Cardiac muscle cell (in vitro differentiated cells and primary cell): ENCODE data around the gene PDXP. TPM values are rescaled to one million over a fixed set of nuclear protein-coding genes. Genes with fewer than 3 reads are reported as not detected.
"Not testable (repeated sequence)": the region's sequence is repeated elsewhere in the genome, so short reads cannot be mapped to it uniquely, and the experiment has no call there.

Experiments
- DNase-seq, 2 donors: peaks; one replicate each; pipeline versions ENCODE4 v3.0.0 to v3.0.0-alpha.2; 2010 to 2017; ENCODE audit warnings: low read depth in 1 of 2, low spot score in 1 of 2
- H3K27ac ChIP-seq: fragments of 200-600 bp; sonication (generic); 2 replicates; pipeline ENCODE4 v1.5.1; 2016
- H3K27me3 ChIP-seq: fragments of 200-600 bp; sonication (generic); 2 replicates; pipeline ENCODE4 v1.6.0; 2016; ENCODE audit warnings: control low read depth
- H3K36me3 ChIP-seq: fragments of 200-600 bp; sonication (generic); 2 replicates; pipeline ENCODE4 v1.5.1; 2016; ENCODE audit warnings: control low read depth
- H3K4me1 ChIP-seq: fragments of 200-600 bp; sonication (generic); 2 replicates; pipeline ENCODE4 v1.8.1; 2017; ENCODE audit warnings: low read depth, mild to moderate bottlenecking, mixed run types
- H3K4me3 ChIP-seq: fragments of 200-600 bp; sonication (generic); 2 replicates; pipeline ENCODE4 v1.5.1; 2016; ENCODE audit warnings: mild to moderate bottlenecking
- H3K9me3 ChIP-seq: fragments of 200-600 bp; sonication (generic); 2 replicates; pipeline ENCODE4 v1.5.1; 2017; ENCODE audit warnings: low read depth, mild to moderate bottlenecking, control low read depth
- polyA plus RNA-seq: library from polyadenylated mRNA; unstranded; fragments of >200 nt; fragmentation: Nextera tagmentation; extraction: Ambion mirVana; gene quantifications from 2 replicates; pipeline ENCODE4 v1.2.1, GENCODE V29; 2016
- total RNA-seq: library from RNA; depleted of rRNA; stranded (reverse); fragments of >200 nt; gene quantifications from 2 replicates; pipeline ENCODE4 v1.2.3, GENCODE V29; 2016
- TF ChIP-seq, protein P1 (sequence below): IDR thresholded peaks from 2 replicates; pipeline ENCODE4 v1.5.1; 2012; ENCODE audit warnings: low read depth, mild to moderate bottlenecking, low read length

PDXP gene, protein sequence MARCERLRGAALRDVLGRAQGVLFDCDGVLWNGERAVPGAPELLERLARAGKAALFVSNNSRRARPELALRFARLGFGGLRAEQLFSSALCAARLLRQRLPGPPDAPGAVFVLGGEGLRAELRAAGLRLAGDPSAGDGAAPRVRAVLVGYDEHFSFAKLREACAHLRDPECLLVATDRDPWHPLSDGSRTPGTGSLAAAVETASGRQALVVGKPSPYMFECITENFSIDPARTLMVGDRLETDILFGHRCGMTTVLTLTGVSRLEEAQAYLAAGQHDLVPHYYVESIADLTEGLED
- total RNA-seq (48.5 and 62.5 TPM in 2 replicates), polyA plus RNA-seq (88.0 and 117 TPM in 2 replicates)

DNA sequence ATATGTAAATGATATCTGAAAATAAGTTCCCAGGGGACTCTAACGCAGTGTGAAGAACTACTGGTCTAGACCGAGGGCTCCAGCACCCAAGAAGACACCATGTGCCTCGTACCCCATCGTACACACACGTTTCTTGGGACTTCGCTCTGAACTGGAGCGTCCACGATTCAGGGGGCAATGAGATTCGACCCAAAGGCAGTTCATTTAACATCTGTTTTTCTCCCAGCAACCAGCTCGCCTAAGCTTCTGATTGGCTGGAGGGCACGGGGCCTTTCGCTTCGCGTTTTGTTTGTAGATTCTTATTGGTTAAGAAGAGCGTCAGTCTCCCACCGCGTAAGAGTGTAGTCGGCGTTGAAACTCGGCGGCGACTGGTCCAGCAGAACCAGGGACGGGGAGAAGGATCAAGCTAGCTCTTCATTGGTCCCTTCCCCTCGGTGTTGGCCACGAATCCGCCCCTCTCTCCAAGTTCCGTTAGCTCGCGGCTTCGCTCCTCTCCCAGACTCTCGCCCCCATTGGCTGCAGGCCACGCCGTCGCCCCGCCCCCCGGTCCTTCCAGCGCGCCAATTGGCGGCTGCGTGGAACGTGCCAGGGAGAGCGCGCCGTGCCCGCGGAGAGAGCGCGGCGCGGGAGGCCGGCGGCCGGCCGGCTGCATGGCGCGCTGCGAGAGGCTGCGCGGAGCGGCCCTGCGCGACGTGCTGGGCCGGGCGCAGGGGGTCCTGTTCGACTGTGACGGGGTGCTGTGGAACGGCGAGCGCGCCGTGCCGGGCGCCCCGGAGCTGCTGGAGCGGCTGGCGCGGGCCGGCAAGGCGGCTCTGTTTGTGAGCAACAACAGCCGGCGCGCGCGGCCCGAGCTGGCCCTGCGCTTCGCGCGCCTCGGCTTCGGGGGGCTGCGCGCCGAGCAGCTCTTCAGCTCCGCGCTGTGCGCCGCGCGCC, at the start of gene PDXP:
PDXP (plus strand) TSS at position 591 of the 933 bp plus-strand sequence; CDS start at position 651, 60 bp downstream.
- H3K27me3 ChIP-seq, result no peaks in the 10 kb centered on the region
- peak within 1 kb of the TSS; percentile 80 for H3K27ac ChIP-seq
- DNase-seq, result peak; percentile 100
- H3K9me3 ChIP-seq, result no peaks in the 10 kb centered on the region
- peaks cover 14% of the 10 kb centered on the region for H3K4me1 ChIP-seq
- TF ChIP-seq, protein P1, sequence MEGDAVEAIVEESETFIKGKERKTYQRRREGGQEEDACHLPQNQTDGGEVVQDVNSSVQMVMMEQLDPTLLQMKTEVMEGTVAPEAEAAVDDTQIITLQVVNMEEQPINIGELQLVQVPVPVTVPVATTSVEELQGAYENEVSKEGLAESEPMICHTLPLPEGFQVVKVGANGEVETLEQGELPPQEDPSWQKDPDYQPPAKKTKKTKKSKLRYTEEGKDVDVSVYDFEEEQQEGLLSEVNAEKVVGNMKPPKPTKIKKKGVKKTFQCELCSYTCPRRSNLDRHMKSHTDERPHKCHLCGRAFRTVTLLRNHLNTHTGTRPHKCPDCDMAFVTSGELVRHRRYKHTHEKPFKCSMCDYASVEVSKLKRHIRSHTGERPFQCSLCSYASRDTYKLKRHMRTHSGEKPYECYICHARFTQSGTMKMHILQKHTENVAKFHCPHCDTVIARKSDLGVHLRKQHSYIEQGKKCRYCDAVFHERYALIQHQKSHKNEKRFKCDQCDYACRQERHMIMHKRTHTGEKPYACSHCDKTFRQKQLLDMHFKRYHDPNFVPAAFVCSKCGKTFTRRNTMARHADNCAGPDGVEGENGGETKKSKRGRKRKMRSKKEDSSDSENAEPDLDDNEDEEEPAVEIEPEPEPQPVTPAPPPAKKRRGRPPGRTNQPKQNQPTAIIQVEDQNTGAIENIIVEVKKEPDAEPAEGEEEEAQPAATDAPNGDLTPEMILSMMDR, result no peak
- no peaks in the 10 kb centered on the region for H3K36me3 ChIP-seq
- H3K4me3 ChIP-seq, result peak within 1 kb of the TSS; percentile 92

- Histone ChIP-seq H3K27ac (peak overlapping the region; percentile 97), H3K36me3 (no peaks in the 10 kb centered on the region), H3K4me1 (peaks cover 10% of the 10 kb centered on the region), H3K27me3 (no peaks in the 10 kb centered on the region), H3K9me3 (no peaks in the 10 kb centered on the region), H3K4me3 (peak overlapping the region; percentile 55)
- no peak for DNase-seq
- TF ChIP-seq, protein P1, result no peak
Measured at GRCh38 chr22:37609240-37610152, 49.0 kb upstream of the PDXP start.

- H3K9me3 ChIP-seq, H3K36me3 ChIP-seq, DNase-seq, H3K27me3 ChIP-seq: not testable (repeated sequence)
- Histone ChIP-seq H3K27ac (peak overlapping the region; percentile 97), H3K4me1 (peaks cover 10% of the 10 kb centered on the region), H3K4me3 (peak overlapping the region; percentile 55)
Measured at GRCh38 chr22:37610153-37610475, 48.4 kb upstream of the PDXP start.

DNA sequence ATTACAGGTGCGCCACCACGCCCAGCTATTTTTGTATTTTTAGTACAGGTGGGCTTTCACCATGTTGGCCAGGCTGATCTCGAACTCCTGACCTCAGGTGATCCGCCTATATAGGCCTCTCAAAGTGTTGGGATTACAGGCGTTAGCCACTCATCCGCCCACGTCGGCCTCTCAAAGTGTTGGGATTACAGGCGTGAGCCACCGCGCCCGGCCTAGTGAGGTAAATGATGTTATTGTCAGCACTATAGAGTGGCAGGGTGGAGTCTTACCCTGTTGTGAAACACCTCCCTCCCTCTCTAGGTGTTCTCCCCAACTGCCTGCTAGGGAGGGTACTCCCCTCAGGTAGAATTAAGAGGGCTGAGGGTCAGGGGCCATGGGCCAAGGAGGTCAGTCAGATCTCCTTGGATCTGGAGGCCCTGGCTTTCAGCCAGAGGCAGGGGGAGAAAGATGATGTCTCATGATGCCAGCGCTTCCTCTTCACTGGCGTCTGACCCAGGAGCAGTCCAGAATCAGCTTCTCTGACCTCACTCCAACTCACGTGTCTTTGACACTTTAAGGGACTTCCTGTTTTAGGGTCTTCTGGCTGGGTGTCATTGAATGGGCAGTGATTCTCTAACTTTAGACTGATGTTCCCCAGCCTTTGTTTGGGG, 47.9 kb upstream of the PDXP start:
- TF ChIP-seq, protein P1, result no peak
- Histone ChIP-seq H3K36me3 (no peaks in the 10 kb centered on the region), H3K4me3 (no peak overlapping the region), H3K4me1 (peaks cover 10% of the 10 kb centered on the region), H3K27me3 (no peaks in the 10 kb centered on the region), H3K9me3 (no peaks in the 10 kb centered on the region), H3K27ac (no peak overlapping the region)
- DNase-seq, result no peak

DNA sequence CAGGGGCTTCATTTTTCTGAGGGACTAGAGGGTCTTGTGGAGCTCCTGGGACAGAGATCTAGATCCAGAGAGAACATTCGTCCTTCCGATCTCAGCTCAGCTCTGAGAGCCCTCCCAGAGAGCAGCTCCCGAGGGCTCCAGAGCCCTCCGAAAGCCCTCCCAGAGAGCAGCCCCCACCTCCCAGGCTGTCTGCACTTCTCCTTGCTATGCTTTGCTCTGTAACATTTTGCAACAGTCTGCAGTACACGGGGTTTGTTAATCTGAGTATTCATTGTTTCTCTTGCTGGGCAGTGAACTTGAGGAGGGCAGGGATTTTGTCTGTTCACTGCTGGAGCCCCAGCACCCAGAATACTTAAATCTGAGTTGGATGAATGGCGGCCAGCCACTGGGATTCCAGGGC, 47.3 kb upstream of the PDXP start:
- Histone ChIP-seq H3K4me1 (peaks cover 10% of the 10 kb centered on the region), H3K36me3 (no peaks in the 10 kb centered on the region), H3K27ac (no peak overlapping the region), H3K9me3 (no peaks in the 10 kb centered on the region), H3K4me3 (no peak overlapping the region), H3K27me3 (no peaks in the 10 kb centered on the region)
- TF ChIP-seq, protein P1, result no peak
- DNase-seq, result peak in 1 of 2 donors; percentile 34
